Heart left ventricle (tissue), 16 donors: ENCODE results near the gene COG2. TPM values are rescaled to one million over a fixed set of nuclear protein-coding genes. Genes with fewer than 3 reads are reported as not detected.
A peak's percentile ranks its signal among the peaks of the same experiment; 100 is the strongest.

Experiments used
- ATAC-seq, 4 donors: fragments of 200-7000 bp; cut with Tn5 transposase; one replicate each; pipeline ENCODE4 v1.9.1; 2020 to 2022; ENCODE audit warnings: moderate library complexity in 4 of 4, mild to moderate bottlenecking in 3 of 4, moderate number of reproducible peaks in 1 of 4
- DNase-seq, 5 donors: peaks; one replicate each; pipeline ENCODE4 v3.0.0-alpha.2; 2020
- H3K27ac ChIP-seq, 12 donors: fragments of 200-600 bp; sonication (generic) in 4 of 12; one replicate each; pipeline versions ENCODE4 v1.5.0 to v1.8.0; 2016 to 2022; ENCODE audit warnings: mild to moderate bottlenecking in 2 of 12
- H3K27me3 ChIP-seq, 9 donors: fragments of 200-600 bp; sonication (generic) in 2 of 9; one replicate each; pipeline versions ENCODE4 v1.5.1 to v1.8.0; 2016 to 2022; ENCODE audit warnings: mild to moderate bottlenecking in 3 of 9
- H3K36me3 ChIP-seq, 9 donors: fragments of 200-600 bp; sonication (generic) in 2 of 9; one replicate each; pipeline versions ENCODE4 v1.5.0 to v1.8.0; 2018 to 2022; ENCODE audit warnings: mild to moderate bottlenecking in 2 of 9
- H3K4me1 ChIP-seq, 12 donors: fragments of 200-600 bp; sonication (generic) in 4 of 12; one replicate each; pipeline versions ENCODE4 v1.5.0 to v1.8.0; 2016 to 2022; ENCODE audit warnings: mild to moderate bottlenecking in 3 of 12
- H3K4me3 ChIP-seq, 12 donors: fragments of 200-600 bp; sonication (generic) in 4 of 12; one replicate each; pipeline versions ENCODE4 v1.5.0 to v1.8.0; 2017 to 2022; ENCODE audit warnings: mild to moderate bottlenecking in 9 of 12, moderate library complexity in 4 of 12
- H3K9me3 ChIP-seq, 12 donors: fragments of 200-600 bp; sonication (generic) in 4 of 12; one replicate each; pipeline versions ENCODE4 v1.5.0 to v1.8.0; 2016 to 2022; ENCODE audit warnings: mild to moderate bottlenecking in 1 of 12
- POLR2A ChIP-seq, 2 donors: fragments of 450-650 bp; IDR thresholded peaks; one replicate each; pipeline ENCODE4 v1.6.1; 2017; ENCODE audit warnings: antibody characterized with exemption in 2 of 2, mild to moderate bottlenecking in 2 of 2, moderate library complexity in 2 of 2
- WGBS, 4 donors: extraction: QIAGEN DNeasy Blood & Tissue Kit in 2 of 4; methylation state at CpG; one replicate each; pipeline versions ENCODE4 v1.1.5 to v1.1.7; 2013 to 2018; 5-methylcytosine and 5-hydroxymethylcytosine counted together
- intact Hi-C, 10 donors: fragments of 100-400 bp; cut with DNase I; formaldehyde crosslinking; loops; one replicate each; pipeline versions ENCODE4 v1.11.1 to v1.14.2; 2022
- polyA plus RNA-seq, 2 donors: library from polyadenylated mRNA; stranded (reverse); fragments of 200-250 nt; gene quantifications; one replicate each; pipeline ENCODE4 v1.2.3, GENCODE V29; 2013
- total RNA-seq, 9 donors: library from RNA; depleted of rRNA in 2 of 9; stranded (reverse); fragments of >200 nt in 2 of 9; fragmentation: NEBNext Ultra II Directional in 3 of 9; extraction: Animal tissue kit (Norgen Biotek cat#: 25700) in 3 of 9; gene quantifications; one replicate each; pipeline versions ENCODE4 v1.1.0 to v1.2.4, GENCODE V29; 2016 to 2023
- TF ChIP-seq, protein P1 (sequence below), 12 donors: fragments of 200-600 bp; sonication (generic) in 4 of 12; IDR thresholded peaks; one replicate each; pipeline versions ENCODE4 v1.5.0 to v1.8.0; 2018 to 2022; ENCODE audit warnings: antibody characterized with exemption in 12 of 12, mild to moderate bottlenecking in 5 of 12
- donor health status: ischemic (EF 13 %, LVEDD 7.1; RV severe dilation, severe dysfunction).
- donor health status: healthy with polysubstance abuse.
- donor health status: DM: no; HTN: yes; CAD: no.
- donor health status: DM: no; HTN: no; CAD: no.
- donor health status: ischemic (EF 25% LVEDD 6.9; RV normal size, moderate dysfunction).
- donor health status: ischemic (EF 25% LVEDD 5.7; RV mildly dilated, moderate dysfunction).
- donor health status: healthy.
- donor health status: DM: yes; HTN: yes; CAD: no.
- donor health status: ischemic (EF 35%, LVEDD 5.7; RV mildly dilated, moderate dysfunction).
- donor health status: nonischemic (EF 11% LVEDD 7.7; RV severe dilation, severe dysfunction).
- donor health status: DM: yes; HTN: yes; CAD: no.
- donor health status: PGD.
- donor health status: ischemic (EF 29% LVEDD 5.4; RV normal size, mild dysfunction).
- donor health status: nonischemic (EF 23%, LVEDD 6.1; RV moderate dilation, normal function).

COG2 gene
- total and polyA plus RNA-seq, 11 donors: 9.2 to 31.4 (median 25.1) TPM

DNA sequence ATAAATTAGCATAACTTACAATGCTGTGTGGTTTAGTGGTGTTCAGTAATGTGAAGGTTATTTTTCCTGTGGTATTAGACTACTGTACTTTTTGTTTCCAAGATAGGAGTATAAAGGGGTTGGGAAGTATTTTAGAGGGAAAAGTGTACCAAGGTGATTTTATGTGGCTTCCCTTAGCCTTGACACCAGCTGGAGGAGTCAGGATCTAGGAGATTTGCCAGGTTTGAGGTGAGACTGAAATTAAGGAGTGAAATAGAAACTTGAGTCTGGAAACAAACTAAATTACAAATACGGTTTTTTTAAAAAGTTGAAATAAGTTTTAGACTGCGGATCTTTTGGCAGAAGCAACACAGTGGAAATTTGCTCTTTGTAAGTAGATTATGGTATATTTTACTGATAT, 32.3 kb downstream of the COG2 start:
- no peak for ATAC-seq

DNA sequence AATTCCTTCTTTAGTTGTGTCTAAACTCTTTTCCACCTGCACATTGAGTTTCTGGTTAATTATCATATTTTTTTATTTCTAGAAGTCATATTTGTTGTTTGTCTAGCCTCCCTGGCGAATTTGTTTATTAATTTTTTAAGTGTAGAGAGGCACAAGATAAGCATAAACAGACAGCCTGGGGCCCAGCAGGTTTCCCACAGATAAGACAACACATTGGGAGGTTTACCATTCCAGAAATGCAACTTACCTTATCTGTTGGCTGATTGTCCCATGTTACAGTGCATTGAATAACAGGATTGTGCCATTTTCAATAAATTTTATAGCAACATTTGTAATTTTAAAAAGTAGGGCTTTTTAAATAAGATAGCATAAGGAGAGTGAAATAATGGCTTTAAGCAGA, 34.9 kb downstream of the COG2 start:
- H3K27me3 ChIP-seq: no peaks in the 10 kb centered on the region
- peaks cover 0 to 95% (median 87%) of the 10 kb centered on the region in 9 donors for H3K36me3 ChIP-seq
- no peaks in the 10 kb centered on the region for H3K9me3 ChIP-seq
- DNase-seq: no peak
- WGBS, 4 donors: 89 to 96% (median 94%) methylated on average over 1 of the region's 1 CpG
- H3K4me1 ChIP-seq: peaks cover 0 to 11% (median 4%) of the 10 kb centered on the region in 12 donors
- intact Hi-C loops: no loop called here
- H3K4me3 ChIP-seq: no peak overlapping the region
- ATAC-seq: no peak
- H3K27ac ChIP-seq: no peak overlapping the region
- no peak for TF ChIP-seq POLR2A (IDR thresholded peaks at IDR 0.05)
- TF ChIP-seq, protein P1, sequence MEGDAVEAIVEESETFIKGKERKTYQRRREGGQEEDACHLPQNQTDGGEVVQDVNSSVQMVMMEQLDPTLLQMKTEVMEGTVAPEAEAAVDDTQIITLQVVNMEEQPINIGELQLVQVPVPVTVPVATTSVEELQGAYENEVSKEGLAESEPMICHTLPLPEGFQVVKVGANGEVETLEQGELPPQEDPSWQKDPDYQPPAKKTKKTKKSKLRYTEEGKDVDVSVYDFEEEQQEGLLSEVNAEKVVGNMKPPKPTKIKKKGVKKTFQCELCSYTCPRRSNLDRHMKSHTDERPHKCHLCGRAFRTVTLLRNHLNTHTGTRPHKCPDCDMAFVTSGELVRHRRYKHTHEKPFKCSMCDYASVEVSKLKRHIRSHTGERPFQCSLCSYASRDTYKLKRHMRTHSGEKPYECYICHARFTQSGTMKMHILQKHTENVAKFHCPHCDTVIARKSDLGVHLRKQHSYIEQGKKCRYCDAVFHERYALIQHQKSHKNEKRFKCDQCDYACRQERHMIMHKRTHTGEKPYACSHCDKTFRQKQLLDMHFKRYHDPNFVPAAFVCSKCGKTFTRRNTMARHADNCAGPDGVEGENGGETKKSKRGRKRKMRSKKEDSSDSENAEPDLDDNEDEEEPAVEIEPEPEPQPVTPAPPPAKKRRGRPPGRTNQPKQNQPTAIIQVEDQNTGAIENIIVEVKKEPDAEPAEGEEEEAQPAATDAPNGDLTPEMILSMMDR (IDR thresholded peaks at IDR 0.05): no peak

More for the DNA sequence above, 32.3 kb downstream of the COG2 start:
- Histone ChIP-seq H3K36me3 (peaks cover 0 to 100% (median 97%) of the 10 kb centered on the region in 9 donors), H3K27ac (no peak overlapping the region), H3K9me3 (no peaks in the 10 kb centered on the region), H3K4me3 (no peak overlapping the region), H3K4me1 (no peaks in the 10 kb centered on the region), H3K27me3 (no peaks in the 10 kb centered on the region)
- WGBS, 4 donors: 92 to 97% (median 93%) methylated on average over 2 of the region's 2 CpGs
- TF ChIP-seq POLR2A (IDR thresholded peaks at IDR 0.05): no peak
- TF ChIP-seq, protein P1 (IDR thresholded peaks at IDR 0.05): no peak
- no peak for DNase-seq
- intact Hi-C loops: no loop called here

DNA sequence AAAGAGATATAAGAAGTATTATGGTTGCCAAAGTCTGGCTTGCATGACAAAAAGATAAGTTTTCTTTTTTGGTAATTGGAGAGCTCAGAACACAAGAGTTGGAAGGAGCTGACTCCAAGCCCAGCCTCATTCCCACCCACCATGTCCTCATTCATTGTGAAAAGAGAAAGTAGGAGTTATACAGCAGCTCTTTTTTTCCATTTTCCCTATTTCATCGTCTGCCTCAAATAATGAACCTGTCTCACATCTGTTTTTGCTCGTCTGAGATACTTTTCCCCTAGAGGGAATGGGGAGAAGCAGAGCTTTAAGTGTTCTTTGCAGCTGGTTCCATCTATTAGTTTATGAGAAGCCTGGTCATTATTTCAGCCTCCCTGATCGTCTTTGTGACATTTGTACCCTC, 36.9 kb downstream of the COG2 start:
- Histone ChIP-seq H3K9me3 (no peaks in the 10 kb centered on the region), H3K27ac (peak overlapping the region in 2 of 12 donors; percentile 24 to 37), H3K4me3 (no peak overlapping the region), H3K27me3 (no peaks in the 10 kb centered on the region), H3K36me3 (peaks cover 0 to 93% (median 82%) of the 10 kb centered on the region in 9 donors), H3K4me1 (peaks cover 0 to 23% (median 12%) of the 10 kb centered on the region in 12 donors)
- DNase-seq (no peak), ATAC-seq (peak in 1 of 4 donors; percentile 45)
- TF ChIP-seq POLR2A (IDR thresholded peaks at IDR 0.05): no peak
- TF ChIP-seq, protein P1 (IDR thresholded peaks at IDR 0.05): no peak
- 53 to 69% (median 57%) methylated on average over 3 of the region's 3 CpGs for WGBS, 4 donors
- intact Hi-C loops: no loop called here

DNA sequence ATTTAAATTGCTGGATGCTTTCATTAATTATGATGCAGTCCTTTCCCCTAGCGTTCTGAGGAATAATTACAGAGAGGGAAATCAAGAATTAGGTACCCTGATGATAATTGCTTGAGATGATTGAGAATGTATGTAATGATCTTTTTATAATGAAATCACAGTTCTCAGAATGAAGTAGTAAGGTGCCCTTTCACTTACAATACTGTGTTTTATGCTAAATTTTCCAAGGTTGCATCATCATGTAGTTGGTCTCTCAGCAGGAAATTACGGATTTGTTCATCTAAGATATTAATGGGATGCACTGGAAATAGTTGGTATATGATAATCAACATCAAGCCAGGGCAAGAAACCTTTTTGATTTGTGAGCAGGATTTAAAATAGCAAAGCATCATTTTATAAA, 37.5 kb downstream of the COG2 start:
- no peak for TF ChIP-seq POLR2A (IDR thresholded peaks at IDR 0.05)
- TF ChIP-seq, protein P1 (IDR thresholded peaks at IDR 0.05): no peak
- Histone ChIP-seq H3K4me1 (peaks cover 0 to 23% (median 12%) of the 10 kb centered on the region in 12 donors), H3K36me3 (peaks cover 0 to 93% (median 83%) of the 10 kb centered on the region in 9 donors), H3K9me3 (no peaks in the 10 kb centered on the region), H3K4me3 (no peak overlapping the region), H3K27me3 (no peaks in the 10 kb centered on the region), H3K27ac (peak overlapping the region in 2 of 12 donors; percentile 24 to 37)
- WGBS, 4 donors: 79 to 93% (median 88%) methylated on average over 2 of the region's 2 CpGs
- intact Hi-C loops: loop anchor here in 1 of 10 donors (5.0 kb wide), 2 partner anchors 38 to 92 kb away; partner anchors contain the start of gene COG2
- ATAC-seq (no peak), DNase-seq (no peak)
